Adipose tissue (tissue), 3 donors: Measurements from ENCODE around the gene ATF7IP. TPM values are rescaled to one million over a fixed set of nuclear protein-coding genes. Genes with fewer than 3 reads are reported as not detected.

Source experiments
- H3K27ac ChIP-seq: one replicate; pipeline ENCODE4 v1.5.1; 2013; ENCODE audit warnings: low read depth, low read length
- WGBS, 3 donors: extraction: QIAGEN DNeasy Blood & Tissue Kit; methylation state at CpG; one replicate each; pipeline ENCODE4 v1.1.7; 2013; 5-methylcytosine and 5-hydroxymethylcytosine counted together
- polyA plus RNA-seq, 3 donors: library from polyadenylated mRNA; stranded (reverse); fragments of 200-250 nt; gene quantifications; one replicate each; pipeline ENCODE4 v1.2.3, GENCODE V29; 2013
- donor health status: healthy with polysubstance abuse.
- donor health status: Bipolar disorder and iron deficiency.
- donor health status: healthy.

Gene ATF7IP
- polyA plus RNA-seq, 3 donors = 5.5 to 12.5 (median 7.1) TPM

- WGBS, 3 donors = 90 to 94% (median 92%) methylated on average over 8 of the region's 8 CpGs
- no peak overlapping the region for H3K27ac ChIP-seq
Observed at GRCh38 chr12:14364583-14365271, 755 bp upstream of the ATF7IP start.

- 3 to 6% (median 5%) methylated on average over 5 of the region's 5 CpGs for WGBS, 3 donors
- H3K27ac ChIP-seq = no peak overlapping the region
Observed at GRCh38 chr12:14366209-14367039, 942 bp downstream of the ATF7IP start.

GRCh38 chr12:14367040-14367661, 1.7 kb downstream of the ATF7IP start:
- no peak overlapping the region for H3K27ac ChIP-seq
- 6 to 16% (median 14%) methylated on average over 7 of the region's 7 CpGs for WGBS, 3 donors

- 98% methylated on average over 7 of the region's 7 CpGs for WGBS, 3 donors
- no peak overlapping the region for H3K27ac ChIP-seq
Observed at GRCh38 chr12:14369311-14369710, 3.8 kb downstream of the ATF7IP start.

- H3K27ac ChIP-seq = no peak overlapping the region
Observed at GRCh38 chr12:14373217-14373616, 7.7 kb downstream of the ATF7IP start.

GRCh38 chr12:14379508-14379907, 14.0 kb downstream of the ATF7IP start:
- H3K27ac ChIP-seq = no peak overlapping the region

- 1 to 5% (median 2%) methylated on average over 2 of the region's 2 CpGs for WGBS, 3 donors
- H3K27ac ChIP-seq = no peak overlapping the region
Observed at GRCh38 chr12:14384783-14385638, 19.5 kb downstream of the ATF7IP start.

GRCh38 chr12:14387219-14387871, 21.9 kb downstream of the ATF7IP start:
- 81 to 87% (median 82%) methylated on average over 3 of the region's 3 CpGs for WGBS, 3 donors

GRCh38 chr12:14390449-14390848, 25.0 kb downstream of the ATF7IP start:
- WGBS, 3 donors = 61 to 88% (median 82%) methylated on average over 3 of the region's 3 CpGs
- no peak overlapping the region for H3K27ac ChIP-seq

More at GRCh38 chr12:14387219-14387871, 21.9 kb downstream of the ATF7IP start:
- no peak overlapping the region for H3K27ac ChIP-seq

- WGBS, 3 donors = 16 to 31% (median 28%) methylated on average over 3 of the region's 3 CpGs
- no peak overlapping the region for H3K27ac ChIP-seq
Observed at GRCh38 chr12:14390870-14391530, 25.5 kb downstream of the ATF7IP start.

GRCh38 chr12:14393751-14394150, 28.3 kb downstream of the ATF7IP start:
- 42 to 68% (median 58%) methylated on average over 1 of the region's 1 CpG for WGBS, 3 donors
- H3K27ac ChIP-seq = no peak overlapping the region

- no peak overlapping the region for H3K27ac ChIP-seq
- WGBS, 3 donors = 5 to 15% (median 9%) methylated on average over 3 of the region's 3 CpGs
Observed at GRCh38 chr12:14394317-14395073, 29.0 kb downstream of the ATF7IP start.

- WGBS, 3 donors = 27 to 54% (median 51%) methylated on average over 3 of the region's 3 CpGs
- H3K27ac ChIP-seq = no peak overlapping the region
Observed at GRCh38 chr12:14395074-14395778, 29.7 kb downstream of the ATF7IP start.

GRCh38 chr12:14396071-14396470, 30.6 kb downstream of the ATF7IP start:
- WGBS, 3 donors = 46 to 64% (median 56%) methylated on average over 1 of the region's 1 CpG
- H3K27ac ChIP-seq = no peak overlapping the region

GRCh38 chr12:14399871-14400270, 34.4 kb downstream of the ATF7IP start:
- WGBS, 3 donors = 95 to 96% (median 96%) methylated on average over 3 of the region's 3 CpGs
- no peak overlapping the region for H3K27ac ChIP-seq

- H3K27ac ChIP-seq = no peak overlapping the region
- 91 to 97% (median 92%) methylated on average over 1 of the region's 1 CpG for WGBS, 3 donors
Observed at GRCh38 chr12:14400599-14400998, 35.1 kb downstream of the ATF7IP start.
